ENCODE results near the gene NINJ2. TPM values are rescaled to one million over a fixed set of nuclear protein-coding genes. Genes with fewer than 3 reads are reported as not detected.
"Not testable (repeated sequence)": the region's sequence is repeated elsewhere in the genome, so short reads cannot be mapped to it uniquely, and the experiment has no call there.

Gene NINJ2
- total RNA-seq, 1 donor, result 5.8 TPM

- no peak overlapping the region for H2AFZ ChIP-seq (ENCODE audit: low read length)
- H3K79me2 ChIP-seq (ENCODE audit: insufficient read depth, low read length), result no peaks in the 10 kb centered on the region
Observed at GRCh38 chr12:578748-579419, 84.4 kb downstream of the NINJ2 start.

GRCh38 chr12:577994-578747 lies 85.1 kb downstream of the NINJ2 start:
- H3K27ac ChIP-seq (ENCODE audit: low read depth, low read length); H3K4me3 ChIP-seq (ENCODE audit: insufficient read depth, low read length); DNase-seq (ENCODE audit: insufficient read length, low spot score, missing footprints); H3K4me2 ChIP-seq (ENCODE audit: insufficient read depth, low read length); H3K27me3 ChIP-seq (ENCODE audit: insufficient read depth, low read length); H3K36me3 ChIP-seq (ENCODE audit: insufficient read depth, low read length); H3K9me3 ChIP-seq (ENCODE audit: low read depth, low read length); H3K79me2 ChIP-seq (ENCODE audit: insufficient read depth, low read length); H4K20me1 ChIP-seq (ENCODE audit: insufficient read depth, low read length); H2AFZ ChIP-seq (ENCODE audit: low read length): not testable (repeated sequence)
- peaks cover 17% of the 10 kb centered on the region for H3K4me1 ChIP-seq (ENCODE audit: insufficient read depth, low read length)

More at GRCh38 chr12:578748-579419, 84.4 kb downstream of the NINJ2 start:
- H3K4me3 ChIP-seq (ENCODE audit: insufficient read depth, low read length), result no peak overlapping the region
- no peak overlapping the region for H3K4me2 ChIP-seq (ENCODE audit: insufficient read depth, low read length)
- DNase-seq (ENCODE audit: insufficient read length, low spot score, missing footprints), result no peak
- no peak overlapping the region for H3K27ac ChIP-seq (ENCODE audit: low read depth, low read length)
- no peaks in the 10 kb centered on the region for H3K36me3 ChIP-seq (ENCODE audit: insufficient read depth, low read length)
- no peaks in the 10 kb centered on the region for H4K20me1 ChIP-seq (ENCODE audit: insufficient read depth, low read length)
- no peaks in the 10 kb centered on the region for H3K27me3 ChIP-seq (ENCODE audit: insufficient read depth, low read length)
- H3K4me1 ChIP-seq (ENCODE audit: insufficient read depth, low read length), result peaks cover 17% of the 10 kb centered on the region
- no peaks in the 10 kb centered on the region for H3K9me3 ChIP-seq (ENCODE audit: low read depth, low read length)
- no peak for TF ChIP-seq CTCF (IDR thresholded peaks at IDR 0.05; ENCODE audit: extremely low read depth, low read depth, low read length)

GRCh38 chr12:576615-577110 lies 86.6 kb downstream of the NINJ2 start:
- no peak for TF ChIP-seq CTCF (IDR thresholded peaks at IDR 0.05; ENCODE audit: extremely low read depth, low read depth, low read length)
- no peaks in the 10 kb centered on the region for H3K36me3 ChIP-seq (ENCODE audit: insufficient read depth, low read length)
- H3K79me2 ChIP-seq (ENCODE audit: insufficient read depth, low read length), result no peaks in the 10 kb centered on the region
- peak; percentile 51 for DNase-seq (ENCODE audit: insufficient read length, low spot score, missing footprints)
- H3K4me1 ChIP-seq (ENCODE audit: insufficient read depth, low read length), result peaks cover 27% of the 10 kb centered on the region
- peak overlapping the region; percentile 45 for H3K4me2 ChIP-seq (ENCODE audit: insufficient read depth, low read length)
- H3K27me3 ChIP-seq (ENCODE audit: insufficient read depth, low read length), result no peaks in the 10 kb centered on the region
- no peaks in the 10 kb centered on the region for H3K9me3 ChIP-seq (ENCODE audit: low read depth, low read length)
- H3K27ac ChIP-seq (ENCODE audit: low read depth, low read length), result no peak overlapping the region
- H3K4me3 ChIP-seq (ENCODE audit: insufficient read depth, low read length), result no peak overlapping the region
- H2AFZ ChIP-seq (ENCODE audit: low read length), result peak overlapping the region; percentile 87
- H4K20me1 ChIP-seq (ENCODE audit: insufficient read depth, low read length), result no peaks in the 10 kb centered on the region

- peak overlapping the region; percentile 74 for H3K27ac ChIP-seq (ENCODE audit: low read depth, low read length)
- peak; percentile 98 for DNase-seq (ENCODE audit: insufficient read length, low spot score, missing footprints)
- peak overlapping the region; percentile 45 for H3K4me2 ChIP-seq (ENCODE audit: insufficient read depth, low read length)
Observed at GRCh38 chr12:575948-576614, 87.2 kb downstream of the NINJ2 start.

More at GRCh38 chr12:575948-576614, 87.2 kb downstream of the NINJ2 start:
- peak; percentile 85 for TF ChIP-seq CTCF (IDR thresholded peaks at IDR 0.05; ENCODE audit: extremely low read depth, low read depth, low read length)
- H3K4me3 ChIP-seq (ENCODE audit: insufficient read depth, low read length), result peak overlapping the region; percentile 3
- no peaks in the 10 kb centered on the region for H3K36me3 ChIP-seq (ENCODE audit: insufficient read depth, low read length)
- H3K9me3 ChIP-seq (ENCODE audit: low read depth, low read length), result no peaks in the 10 kb centered on the region
- H3K4me1 ChIP-seq (ENCODE audit: insufficient read depth, low read length), result peaks cover 33% of the 10 kb centered on the region
- H2AFZ ChIP-seq (ENCODE audit: low read length), result peak overlapping the region; percentile 87
- H3K79me2 ChIP-seq (ENCODE audit: insufficient read depth, low read length), result no peaks in the 10 kb centered on the region
- H4K20me1 ChIP-seq (ENCODE audit: insufficient read depth, low read length), result no peaks in the 10 kb centered on the region
- H3K27me3 ChIP-seq (ENCODE audit: insufficient read depth, low read length), result no peaks in the 10 kb centered on the region
